ENCODE measurements around the gene ATAD3C.

- TF ChIP-seq CTCF (IDR thresholded peaks at IDR 0.05) = no peak
- TF ChIP-seq POLR2AphosphoS5 (IDR thresholded peaks at IDR 0.05) = no peak
- no peak for TF ChIP-seq POLR2A (IDR thresholded peaks at IDR 0.05)
Measured at GRCh38 chr1:1431845-1432273, 17.6 kb upstream of the ATAD3C start.
